LoVo (cell line): Measurements from ENCODE around the gene PARP6.

Source experiments
- DNase-seq: peaks from one replicate; pipeline ENCODE4 v3.0.0-alpha.2; 2016; ENCODE audit warnings: low spot score

PARP6 gene

GRCh38 chr15:72231066-72231832, 41.1 kb downstream of the PARP6 start, which contains the start of gene PKM:
Gene PKM, minus strand, starts transcription at chr15:72231190. Its CDS starts 12,093 bp downstream, at chr15:72219097.
- peak; percentile 100 for DNase-seq

DNA sequence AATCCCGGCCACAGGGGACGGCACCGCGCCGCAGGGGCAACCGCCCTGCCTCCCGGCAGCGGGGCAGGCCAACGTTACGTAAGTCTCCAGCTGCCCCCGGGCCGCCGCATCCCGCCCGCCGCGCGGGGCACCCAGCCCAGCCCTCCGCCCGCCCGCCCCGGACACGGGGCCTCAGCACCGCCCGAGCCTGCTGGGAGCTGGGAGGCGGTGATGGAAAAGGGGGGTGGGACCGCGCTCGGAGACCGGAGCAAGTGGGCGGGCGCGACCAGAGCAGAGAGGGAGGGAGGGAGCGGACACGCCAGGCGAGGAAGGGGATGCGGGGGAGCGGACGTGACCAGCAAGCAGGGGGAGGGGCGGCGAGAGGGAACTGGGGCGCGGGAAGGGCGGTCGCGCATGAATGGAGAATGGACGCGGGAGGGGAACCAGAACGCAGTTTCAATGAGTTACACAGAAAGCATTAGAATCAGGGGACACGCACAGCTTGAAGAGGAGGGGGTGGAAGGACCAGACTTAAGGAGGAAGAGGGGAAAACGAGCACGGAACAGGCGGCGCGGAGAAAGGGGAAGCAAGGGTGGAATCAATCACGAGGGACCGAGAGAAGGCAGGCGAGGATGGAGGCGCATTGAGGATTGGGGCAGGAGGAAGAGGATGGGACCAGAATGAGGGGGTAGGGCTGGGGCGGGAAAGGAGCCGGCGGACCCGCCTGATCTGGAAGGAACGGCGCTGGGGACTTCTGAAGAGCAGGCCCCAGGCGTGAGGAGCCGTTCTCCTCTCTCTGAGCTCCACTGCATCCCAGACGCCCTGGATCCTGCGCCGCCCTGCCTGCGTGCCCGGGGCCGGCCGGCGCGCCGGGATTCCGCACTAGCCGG, 41.9 kb downstream of the PARP6 start:
- peak; percentile 53 for DNase-seq

GRCh38 chr15:72229947-72230196, 42.5 kb downstream of the PARP6 start:
- peak; percentile 11 for DNase-seq

DNA sequence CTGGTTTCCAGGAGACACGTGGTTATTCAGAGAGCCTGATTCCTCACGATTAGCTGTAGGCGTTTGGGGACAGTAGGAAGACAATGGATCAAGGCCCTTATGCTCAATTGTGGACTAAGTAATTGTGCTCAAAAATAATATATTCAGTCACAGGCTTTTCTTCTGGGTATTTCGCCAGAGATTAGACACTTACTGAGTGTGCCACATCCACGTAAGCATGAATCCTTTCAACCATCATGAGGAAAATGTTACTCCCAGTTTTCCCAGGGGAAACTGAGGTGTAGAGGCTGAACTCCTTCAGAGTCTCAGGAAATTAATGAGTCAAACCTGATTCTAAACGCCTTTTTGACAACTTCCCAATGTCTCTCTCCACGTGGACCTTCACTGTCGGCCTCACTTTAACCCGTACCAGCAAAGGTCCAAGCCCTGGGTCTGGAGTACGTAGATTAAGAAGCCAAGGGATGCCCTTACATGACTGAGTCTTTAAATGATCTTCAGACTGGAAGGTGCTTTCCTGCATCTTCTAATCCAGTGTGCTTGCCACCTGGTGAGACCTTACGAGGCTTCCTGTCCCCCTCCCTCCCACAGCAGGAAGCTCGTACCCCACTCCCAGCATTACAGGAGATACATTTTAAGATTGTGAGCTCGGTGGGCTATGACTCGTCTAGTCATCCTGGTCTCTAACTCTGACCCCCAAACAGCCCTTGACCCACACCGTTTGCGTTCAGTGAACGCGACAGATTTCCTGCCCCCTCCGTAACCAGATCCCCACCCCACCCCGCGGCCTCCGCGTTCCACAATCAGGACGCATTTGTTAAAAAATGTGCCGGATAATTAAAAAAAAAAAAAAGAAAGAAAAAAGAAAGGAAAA, 43.0 kb downstream of the PARP6 start:
- no peak for DNase-seq

GRCh38 chr15:72227720-72228119, 44.6 kb downstream of the PARP6 start:
- no peak for DNase-seq

DNA sequence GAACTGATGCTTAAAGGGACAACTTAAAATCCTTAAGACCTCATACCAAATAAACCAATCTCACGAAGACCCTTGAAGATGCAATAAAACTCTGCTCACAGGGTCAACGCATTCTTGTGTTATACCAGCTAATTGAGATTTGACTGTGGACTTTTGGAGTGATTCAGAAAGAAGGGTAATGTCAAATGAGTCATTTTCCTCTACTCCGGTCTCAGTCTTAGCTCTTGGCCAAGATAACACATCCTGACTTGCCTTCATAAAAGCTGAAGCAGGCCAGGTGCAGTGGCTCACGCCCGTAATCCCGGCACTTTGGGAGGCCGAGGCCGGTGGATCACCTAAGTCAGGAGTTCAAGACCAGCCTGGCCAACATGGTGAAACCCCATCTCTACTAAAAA, 45.2 kb downstream of the PARP6 start:
- DNase-seq = peak; percentile 54

DNA sequence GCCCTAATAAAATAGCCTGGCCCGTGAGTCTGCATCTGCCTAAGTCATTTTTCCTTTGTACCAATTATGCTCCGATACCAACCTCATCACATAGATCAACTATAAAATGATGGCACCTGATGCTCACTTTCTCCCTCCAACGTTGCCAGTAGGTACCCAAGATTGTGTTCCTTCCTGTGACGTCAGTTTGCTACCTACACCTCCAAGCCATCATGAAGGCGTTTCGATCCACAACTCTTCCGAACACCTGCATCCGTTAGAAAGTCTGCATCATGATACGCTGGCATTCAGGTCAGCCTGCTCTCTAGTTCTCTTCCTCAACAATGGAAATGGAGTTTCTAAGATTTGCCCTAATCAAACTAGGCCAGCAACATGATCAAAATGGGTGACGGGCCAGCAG, 49.1 kb downstream of the PARP6 start:
- no peak for DNase-seq

DNA sequence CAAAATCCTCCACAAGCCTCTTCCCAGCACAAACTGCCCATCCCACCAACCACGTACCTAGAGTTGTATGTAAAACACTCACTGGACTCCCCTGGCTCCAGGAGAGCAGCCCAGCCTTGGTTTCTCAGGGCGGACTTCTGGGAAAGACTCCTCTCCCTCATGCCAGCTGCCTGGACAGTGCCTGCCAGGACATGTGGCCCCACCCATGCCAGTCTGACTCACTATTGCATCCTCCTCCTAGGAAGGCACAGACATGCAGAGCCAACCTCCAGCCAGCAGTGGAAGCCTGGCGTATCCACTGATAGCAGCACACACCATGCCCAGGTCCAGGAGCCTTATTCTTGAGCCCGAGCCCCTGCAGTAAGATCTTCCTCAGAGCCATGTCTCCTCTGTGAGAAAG, 50.0 kb downstream of the PARP6 start:
- peak; percentile 39 for DNase-seq

- DNase-seq = no peak
These were observed 51.7 kb downstream of the PARP6 start for GRCh38 chr15:72220687-72221086.

DNA sequence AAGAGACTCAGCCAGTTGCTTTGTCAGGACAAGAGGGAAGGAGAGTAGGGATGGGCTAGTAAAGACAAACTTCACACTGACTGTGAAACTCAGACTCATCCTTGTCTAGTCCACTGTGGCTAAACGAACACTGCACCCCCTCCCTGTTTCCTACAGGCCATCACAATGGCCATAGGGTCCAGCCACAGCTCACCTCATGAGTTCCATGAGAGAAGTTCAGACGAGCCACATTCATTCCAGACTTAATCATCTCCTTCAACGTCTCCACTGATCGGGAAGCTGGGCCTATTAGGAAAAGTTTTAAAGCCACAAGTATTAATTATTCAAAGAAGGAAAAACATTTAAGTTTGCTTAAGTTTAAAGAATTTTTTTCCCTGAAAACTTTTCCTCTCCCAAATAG, 55.1 kb downstream of the PARP6 start:
- DNase-seq = no peak

GRCh38 chr15:72216079-72216478, 56.3 kb downstream of the PARP6 start:
- DNase-seq = no peak

- no peak for DNase-seq
These were observed 64.7 kb downstream of the PARP6 start for GRCh38 chr15:72207558-72208085.

- no peak for DNase-seq
These were observed 65.7 kb downstream of the PARP6 start for GRCh38 chr15:72206677-72207000.

- DNase-seq = no peak
These were observed 66.3 kb downstream of the PARP6 start for GRCh38 chr15:72205896-72206676.

DNA sequence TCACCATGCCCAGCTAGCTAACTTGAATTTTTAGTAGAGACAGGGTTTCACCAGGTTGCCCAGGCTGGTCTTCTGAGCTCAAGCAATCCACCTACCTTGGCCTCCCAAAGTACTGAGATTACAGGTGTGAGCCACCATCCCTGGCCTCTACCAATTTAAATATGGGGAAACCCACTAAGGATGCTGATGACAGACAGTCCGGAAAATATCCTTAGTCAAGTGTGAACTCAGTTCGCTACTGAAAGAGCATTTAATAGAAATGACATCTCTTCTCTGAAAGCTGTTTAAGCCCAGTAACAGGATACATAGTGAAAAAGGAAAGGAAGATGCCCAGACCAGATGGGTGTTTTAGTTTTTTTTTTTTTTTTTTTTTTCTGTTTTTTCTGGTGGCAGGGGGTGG, 67.1 kb downstream of the PARP6 start:
- no peak for DNase-seq

DNA sequence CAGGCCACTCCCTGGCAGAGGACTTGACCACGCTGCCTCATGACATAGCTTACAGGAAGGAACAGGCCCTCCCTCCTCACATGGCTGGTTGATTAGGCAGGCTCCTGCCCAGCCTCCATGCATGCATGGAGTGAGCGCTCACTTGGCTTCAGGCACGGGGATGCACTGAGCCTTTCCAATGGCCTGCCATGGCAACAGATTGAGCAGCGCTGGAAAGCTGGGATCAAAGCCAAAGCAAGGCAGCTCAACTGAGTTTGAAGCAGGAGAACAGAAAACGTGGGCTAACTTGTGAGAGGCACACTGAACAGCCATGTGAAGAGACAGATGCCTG, 68.9 kb downstream of the PARP6 start:
- no peak for DNase-seq

DNA sequence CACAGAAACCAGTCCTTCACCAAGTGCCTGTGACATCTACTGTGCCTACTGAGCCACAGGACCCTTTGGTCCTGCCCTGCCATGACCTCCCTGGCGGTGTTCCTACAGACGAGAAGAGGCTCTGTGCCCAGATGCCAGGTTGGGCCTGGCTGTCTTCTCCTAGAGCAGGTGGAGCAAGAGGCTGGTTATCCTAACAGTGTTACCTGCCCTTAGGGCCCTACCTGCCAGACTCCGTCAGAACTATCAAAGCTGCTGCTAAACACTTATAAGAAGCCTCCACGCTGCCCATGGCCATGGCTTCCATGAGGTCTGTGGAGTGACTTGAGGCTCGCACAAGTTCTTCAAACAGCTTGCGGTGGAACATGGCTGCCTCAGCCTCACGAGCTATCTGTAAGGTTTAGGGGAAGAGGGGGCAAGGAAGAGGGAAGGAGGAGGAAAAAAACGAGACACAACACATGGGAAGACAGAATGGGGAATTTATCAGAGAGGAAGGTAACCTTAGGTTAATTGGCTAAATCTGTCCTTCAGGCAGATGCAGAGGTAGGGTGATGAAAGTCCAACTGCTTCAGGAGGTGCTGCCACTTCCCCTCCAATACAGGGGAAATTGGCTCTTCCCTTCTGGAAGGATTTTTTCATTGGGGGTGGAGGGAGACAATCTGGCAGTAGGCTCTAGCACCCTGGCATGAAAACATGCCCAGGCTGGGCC, 69.4 kb downstream of the PARP6 start:
- no peak for DNase-seq

- DNase-seq = no peak
These were observed 70.1 kb downstream of the PARP6 start for GRCh38 chr15:72202302-72202701.

DNA sequence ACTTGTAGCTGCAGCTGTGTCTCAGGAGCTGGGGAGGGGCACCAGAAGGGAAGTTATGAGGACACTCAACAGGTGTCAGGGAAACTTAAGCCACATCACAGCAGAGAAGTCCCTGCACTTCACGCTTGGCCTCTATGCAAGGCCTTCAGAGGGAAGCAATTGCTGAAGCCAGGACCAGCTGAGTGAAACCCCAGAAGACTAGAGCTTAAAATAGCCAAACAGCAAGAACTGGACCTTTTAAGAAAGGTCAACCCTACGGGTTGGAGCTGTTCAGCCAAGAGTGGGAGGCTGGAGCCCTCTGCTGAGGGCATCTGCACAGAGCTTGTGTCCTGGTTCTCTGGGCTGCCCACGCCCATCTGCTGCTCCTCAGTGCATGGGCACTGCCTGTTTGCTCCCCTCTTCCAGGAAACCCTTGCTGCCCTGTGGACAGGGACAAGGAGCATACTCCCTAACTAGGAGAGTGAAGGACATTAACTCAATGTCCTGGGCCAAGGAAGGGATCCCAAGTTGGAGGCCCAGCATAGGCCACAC, 70.9 kb downstream of the PARP6 start:
- DNase-seq = no peak

DNA sequence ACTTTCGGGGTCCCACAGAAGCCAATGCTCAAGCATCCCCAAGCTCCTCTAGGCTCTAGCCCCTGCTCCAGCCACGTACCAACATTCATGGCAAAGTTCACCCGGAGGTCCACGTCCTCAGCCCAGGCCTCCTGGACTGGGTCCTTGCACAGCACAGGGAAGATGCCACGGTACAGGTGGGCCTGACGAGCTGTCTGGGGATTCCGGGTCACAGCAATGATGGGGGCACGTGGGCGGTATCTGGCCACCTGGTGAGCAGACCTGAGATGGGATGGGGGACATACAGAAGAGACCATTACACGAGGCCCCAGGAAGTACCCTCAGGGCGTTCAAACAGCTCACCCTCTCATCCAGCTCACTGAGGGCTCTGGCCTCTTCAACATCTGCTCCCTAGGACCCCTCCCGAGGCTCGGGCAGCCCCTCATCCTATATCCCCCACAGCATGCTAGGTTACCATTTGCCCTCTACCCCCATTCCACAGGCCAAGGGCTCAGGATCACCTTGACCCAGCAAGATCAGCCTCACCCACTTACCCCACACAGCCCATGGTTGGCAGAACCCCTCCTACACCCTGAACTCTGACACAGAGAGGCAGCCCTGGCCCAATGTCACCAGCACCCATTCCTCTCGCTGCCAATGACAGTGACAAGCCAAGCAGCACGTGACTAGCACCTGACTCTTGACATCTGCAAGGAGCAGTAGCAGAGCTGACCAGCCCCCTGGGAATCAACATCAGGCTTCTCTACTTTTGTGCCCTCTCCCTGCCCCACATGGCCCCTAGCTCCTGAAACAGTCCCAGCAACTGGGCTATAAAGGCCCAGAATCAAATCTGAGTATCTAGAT, 71.7 kb downstream of the PARP6 start:
- no peak for DNase-seq
